HCT116 (cell line): ENCODE results near the gene KY. TPM values are rescaled to one million over a fixed set of nuclear protein-coding genes. Genes with fewer than 3 reads are reported as not detected.

ENCODE experiments used
- ATAC-seq: fragments of 200-7000 bp; cut with Tn5 transposase; 2 replicates; pipeline ENCODE4 v1.9.1; 2020; ENCODE audit warnings: mild to moderate bottlenecking, moderate library complexity
- BruUV-seq: library from RNA; stranded (reverse); fragments of 400-500 nt; replicated peaks from 2 replicates; lab custom pipeline; 2021; lab: Mats Ljungman, UMichigan
- CTCF ChIA-PET: fragments of 300-600 bp; sonication (Branson Sonifier 250); formaldehyde crosslinking; loops from one replicate; lab custom pipeline; 2021; ENCODE audit warnings: antibody characterized with exemption; lab: Charles Lee
- POLR2A ChIA-PET: fragments of 300-600, 350-600 bp; sonication (Branson Sonifier 250); formaldehyde crosslinking; loops from one replicate; lab custom pipeline; 2021; ENCODE audit warnings: antibody characterized with exemption; lab: Charles Lee
- RAD21 ChIA-PET, 2 experiments: fragments of 300-600 bp; sonication (Branson Sonifier 250); formaldehyde crosslinking; loops; one replicate each; lab custom pipeline; 2023; ENCODE audit warnings: low total read pairs in 2 of 2; ENCODE audit not compliant: uncharacterized antibody in 2 of 2, unreplicated experiment in 2 of 2, low non-redundant PET in 1 of 2; lab: Charles Lee
- DNase-seq: peaks from one replicate; pipeline ENCODE4 v3.0.0-alpha.2; 2010; ENCODE audit warnings: low read depth, low spot score
- H2AFZ ChIP-seq: fragments of 200-600 bp; shearing (Covaris generic), sonication (generic); 2 replicates; pipeline ENCODE4 v1.6.1; 2017; ENCODE audit warnings: low read depth, mixed run types, mixed read lengths, antibody characterized with exemption, low read length; ENCODE audit not compliant: poor library complexity, severe bottlenecking
- H3K27ac ChIP-seq: 2 replicates; pipeline ENCODE4 v1.5.1; 2012; ENCODE audit warnings: low read depth, low read length
- H3K27me3 ChIP-seq: fragments of 200-600 bp; sonication (generic); 2 replicates; pipeline ENCODE4 v1.6.1; 2016; ENCODE audit warnings: mixed run types, low read length, mixed read lengths; ENCODE audit not compliant: insufficient read depth
- H3K36me3 ChIP-seq, 2 experiments: fragments of 200-500 bp in 1 of 2; fragments of 200-600 bp in 1 of 2; sonication (Bioruptor generic) in 1 of 2; sonication (generic) in 1 of 2; 2 replicates each; pipeline versions ENCODE4 v1.5.1 to v1.6.1; 2014 to 2016; ENCODE audit warnings: low read length in 2 of 2, inconsistent platforms in 1 of 2, mixed read lengths in 1 of 2, mixed run types in 1 of 2; ENCODE audit not compliant: insufficient read depth in 2 of 2, control insufficient read depth in 1 of 2
- H3K4me1 ChIP-seq, 2 experiments: fragments of 200-600 bp in 1 of 2; sonication (generic) in 1 of 2; 2 replicates each; pipeline versions ENCODE4 v1.5.1 to v1.6.1; 2012 to 2017; ENCODE audit warnings: low read length in 2 of 2, inconsistent platforms in 1 of 2, mild to moderate bottlenecking in 1 of 2, mixed read lengths in 1 of 2, mixed run types in 1 of 2, moderate library complexity in 1 of 2; ENCODE audit not compliant: insufficient read depth in 2 of 2, control insufficient read depth in 1 of 2
- H3K4me2 ChIP-seq: fragments of 200-600 bp; sonication (generic); 2 replicates; pipeline ENCODE4 v1.6.1; 2017; ENCODE audit warnings: mixed run types, low read length, mixed read lengths
- H3K4me3 ChIP-seq, 2 experiments: fragments of 200-600 bp in 1 of 2; sonication (generic) in 1 of 2; replicated peaks in 1 of 2; 2 replicates each; pipeline ENCODE4 v1.5.1; 2011 to 2016; ENCODE audit warnings: low read length in 2 of 2, control low read depth in 1 of 2, low read depth in 1 of 2, mild to moderate bottlenecking in 1 of 2, mixed read lengths in 1 of 2, mixed run types in 1 of 2
- H3K79me2 ChIP-seq: fragments of 200-600 bp; sonication (generic); 2 replicates; pipeline ENCODE4 v1.6.1; 2017; ENCODE audit warnings: mild to moderate bottlenecking, mixed run types, low read length, moderate library complexity, mixed read lengths; ENCODE audit not compliant: insufficient read depth
- H3K9ac ChIP-seq: fragments of 200-600 bp; sonication (generic); 2 replicates; pipeline ENCODE4 v1.6.1; 2016; ENCODE audit warnings: low read length, mixed read lengths
- H3K9me2 ChIP-seq: fragments of 200-600 bp; sonication (generic), shearing (Covaris generic); 2 replicates; pipeline ENCODE4 v1.6.1; 2017; ENCODE audit warnings: mixed run types, mild to moderate bottlenecking, moderate library complexity; ENCODE audit not compliant: insufficient read depth
- H3K9me3 ChIP-seq, 2 experiments: fragments of 200-500 bp in 1 of 2; fragments of 200-600 bp in 1 of 2; sonication (Bioruptor generic) in 1 of 2; sonication (generic) in 1 of 2; 2 replicates each; pipeline ENCODE4 v1.6.1; 2014 to 2017; ENCODE audit warnings: low read length in 2 of 2, mixed read lengths in 2 of 2, inconsistent platforms in 1 of 2, low read depth in 1 of 2, mild to moderate bottlenecking in 1 of 2, mixed run types in 1 of 2, moderate library complexity in 1 of 2; ENCODE audit not compliant: control insufficient read depth in 1 of 2, insufficient read depth in 1 of 2
- H4K20me1 ChIP-seq: fragments of 200-600 bp; sonication (generic), shearing (Covaris generic); 2 replicates; pipeline ENCODE4 v1.6.1; 2017; ENCODE audit warnings: mixed run types, mild to moderate bottlenecking, moderate library complexity; ENCODE audit not compliant: insufficient read depth
- CBX3 ChIP-seq: IDR thresholded peaks from 2 replicates; pipeline ENCODE4 v1.6.1; 2012; ENCODE audit warnings: low read depth
- CEBPB ChIP-seq: IDR thresholded peaks from 2 replicates; pipeline ENCODE4 v1.6.1; 2012; ENCODE audit warnings: low read depth
- CTCF ChIP-seq, 3 experiments: fragments of 200-600 bp in 1 of 3; sonication (generic) in 1 of 3; IDR thresholded peaks in 2 of 3; conservative IDR thresholded peaks in 1 of 3; 2 replicates each; pipeline ENCODE4 v1.5.1; 2012 to 2017; ENCODE audit warnings: low read depth in 2 of 3, low read length in 2 of 3, antibody characterized with exemption in 1 of 3, borderline replicate concordance in 1 of 3, control low read depth in 1 of 3, mild to moderate bottlenecking in 1 of 3, mixed read lengths in 1 of 3, mixed run types in 1 of 3, moderate library complexity in 1 of 3; ENCODE audit not compliant: insufficient read depth in 1 of 3
- EGR1 ChIP-seq: IDR thresholded peaks from 2 replicates; pipeline ENCODE4 v1.6.1; 2012; ENCODE audit warnings: low read depth
- FOSL1 ChIP-seq: IDR thresholded peaks from 2 replicates; pipeline ENCODE4 v1.6.1; 2012; ENCODE audit warnings: low read depth
- JUND ChIP-seq: IDR thresholded peaks from 2 replicates; pipeline ENCODE4 v1.6.1; 2012
- MAX ChIP-seq: IDR thresholded peaks from 2 replicates; pipeline ENCODE4 v1.6.1; 2012
- RAD21 ChIP-seq: IDR thresholded peaks from 2 replicates; pipeline ENCODE4 v1.6.1; 2012; ENCODE audit warnings: low read depth, mild to moderate bottlenecking
- SIN3A ChIP-seq: IDR thresholded peaks from 2 replicates; pipeline ENCODE4 v1.6.1; 2012; ENCODE audit warnings: low read depth
- SP1 ChIP-seq: IDR thresholded peaks from 2 replicates; pipeline ENCODE4 v1.6.1; 2012; ENCODE audit warnings: low read depth
- SRF ChIP-seq: IDR thresholded peaks from 2 replicates; pipeline ENCODE4 v1.6.1; 2012; ENCODE audit warnings: low read depth
- TCF7L2 ChIP-seq: IDR thresholded peaks from 2 replicates; pipeline ENCODE4 v1.7.0; 2011; ENCODE audit warnings: borderline replicate concordance, inconsistent platforms; ENCODE audit not compliant: insufficient read depth, insufficient read length; ENCODE audit errors: extremely low read depth
- ZFX ChIP-seq: fragments of 450-650 bp; IDR thresholded peaks from 2 replicates; pipeline ENCODE4 v1.6.1; 2017
- intact Hi-C: fragments of 100-400 bp; cut with micrococcal nuclease; formaldehyde crosslinking; loops from 2 replicates; pipeline ENCODE4 v1.10.0; 2022
- total RNA-seq: library from RNA; stranded (reverse); gene quantifications from one replicate; pipeline ENCODE4 v1.2.1, GENCODE V29; 2021; ENCODE audit not compliant: unreplicated experiment
- TF ChIP-seq, protein P1 (sequence below): IDR thresholded peaks from 2 replicates; pipeline ENCODE4 v1.6.1; 2011; ENCODE audit warnings: mild to moderate bottlenecking, low read length, moderate library complexity; ENCODE audit not compliant: insufficient replicate concordance; ENCODE audit errors: extremely low read depth
- TF ChIP-seq, protein P2 (sequence below): IDR thresholded peaks from 2 replicates; pipeline ENCODE4 v1.6.1; 2012

The KY gene
- total RNA-seq, 1 experiment from 2014 or later: not detected

- intact Hi-C loops: loop anchor here (1.0 kb wide), 1 partner anchor 41 kb away; no protein-coding TSS in a partner anchor
- H3K4me2 ChIP-seq: no peak overlapping the region
- no peaks in the 10 kb centered on the region for H3K9me2 ChIP-seq
- H4K20me1 ChIP-seq: no peaks in the 10 kb centered on the region
- no peaks in the 10 kb centered on the region for H3K4me1 ChIP-seq
- no peaks in the 10 kb centered on the region for H3K79me2 ChIP-seq
- no TSS peak for BruUV-seq
- H2AFZ ChIP-seq: no peak overlapping the region
- ATAC-seq (peak; percentile 89), DNase-seq (peak; percentile 18)
- POLR2A ChIA-PET: no interaction called here
- H3K27me3 ChIP-seq: no peaks in the 10 kb centered on the region; the same call in 1 of the 2 replicates
- CTCF ChIA-PET: no interaction called here
- TF ChIP-seq, protein P1, sequence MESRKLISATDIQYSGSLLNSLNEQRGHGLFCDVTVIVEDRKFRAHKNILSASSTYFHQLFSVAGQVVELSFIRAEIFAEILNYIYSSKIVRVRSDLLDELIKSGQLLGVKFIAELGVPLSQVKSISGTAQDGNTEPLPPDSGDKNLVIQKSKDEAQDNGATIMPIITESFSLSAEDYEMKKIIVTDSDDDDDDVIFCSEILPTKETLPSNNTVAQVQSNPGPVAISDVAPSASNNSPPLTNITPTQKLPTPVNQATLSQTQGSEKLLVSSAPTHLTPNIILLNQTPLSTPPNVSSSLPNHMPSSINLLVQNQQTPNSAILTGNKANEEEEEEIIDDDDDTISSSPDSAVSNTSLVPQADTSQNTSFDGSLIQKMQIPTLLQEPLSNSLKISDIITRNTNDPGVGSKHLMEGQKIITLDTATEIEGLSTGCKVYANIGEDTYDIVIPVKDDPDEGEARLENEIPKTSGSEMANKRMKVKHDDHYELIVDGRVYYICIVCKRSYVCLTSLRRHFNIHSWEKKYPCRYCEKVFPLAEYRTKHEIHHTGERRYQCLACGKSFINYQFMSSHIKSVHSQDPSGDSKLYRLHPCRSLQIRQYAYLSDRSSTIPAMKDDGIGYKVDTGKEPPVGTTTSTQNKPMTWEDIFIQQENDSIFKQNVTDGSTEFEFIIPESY: no peak
- TF ChIP-seq FOSL1 (no peak), SRF (no peak), CEBPB (no peak), CTCF (IDR thresholded peaks at IDR 0.05 in 2 of 3, conservative IDR thresholded peaks at IDR 0.05 in 1 of 3; ENCODE audit: borderline replicate concordance in 1 of 3, insufficient read depth in 1 of 3, low read depth in 2 of 3, low read length in 2 of 3) (peak; percentile 41 to 71 (median 61); a peak in 5 of 6 replicates), JUND (no peak), ZFX (no peak), SP1 (no peak), EGR1 (no peak), RAD21 (peak; percentile 38), MAX (no peak), TCF7L2 (no peak), CBX3 (no peak), SIN3A (no peak)
- TF ChIP-seq, protein P2, sequence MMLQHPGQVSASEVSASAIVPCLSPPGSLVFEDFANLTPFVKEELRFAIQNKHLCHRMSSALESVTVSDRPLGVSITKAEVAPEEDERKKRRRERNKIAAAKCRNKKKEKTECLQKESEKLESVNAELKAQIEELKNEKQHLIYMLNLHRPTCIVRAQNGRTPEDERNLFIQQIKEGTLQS: no peak
- TF ChIP-seq, all 23 proteins: peak for 2
- H3K27ac ChIP-seq: no peak overlapping the region
- RAD21 ChIA-PET: no interaction called here
- H3K4me3 ChIP-seq: no peak overlapping the region
- no peak overlapping the region for H3K9ac ChIP-seq
- H3K36me3 ChIP-seq: no peaks in the 10 kb centered on the region
- H3K9me3 ChIP-seq: no peaks in the 10 kb centered on the region
These were observed 9.9 kb downstream of the KY start for GRCh38 chr3:134640872-134641470.
